Sigmoid colon (tissue), 7 donors: Measurements from ENCODE around the gene SSTR1. TPM values are rescaled to one million over a fixed set of nuclear protein-coding genes. Genes with fewer than 3 reads are reported as not detected.

ENCODE experiments used
- DNase-seq: peaks from one replicate; pipeline ENCODE4 v3.0.0-alpha.2; 2019
- H3K27ac ChIP-seq, 4 donors: fragments of 200-600 bp; sonication (generic); one replicate each; pipeline ENCODE4 v1.5.1; 2016 to 2019; ENCODE audit warnings: mild to moderate bottlenecking in 1 of 4
- H3K27me3 ChIP-seq, 3 donors: fragments of 200-600 bp; sonication (generic); one replicate each; pipeline ENCODE4 v1.5.1; 2019; ENCODE audit warnings: mild to moderate bottlenecking in 1 of 3
- H3K36me3 ChIP-seq, 4 donors: fragments of 200-600 bp; sonication (generic); one replicate each; pipeline ENCODE4 v1.5.1; 2016 to 2019
- H3K4me1 ChIP-seq, 4 donors: fragments of 200-600 bp; sonication (generic); one replicate each; pipeline ENCODE4 v1.5.1; 2017 to 2019
- H3K4me3 ChIP-seq, 4 donors: fragments of 200-600 bp; sonication (generic); one replicate each; pipeline ENCODE4 v1.5.1; 2017 to 2019; ENCODE audit warnings: mild to moderate bottlenecking in 2 of 4, moderate library complexity in 1 of 4
- H3K9me3 ChIP-seq, 4 donors: fragments of 200-600 bp in 3 of 4; sonication (generic) in 3 of 4; one replicate each; pipeline versions ENCODE4 v1.5.1 to v1.6.1; 2013 to 2019
- CTCF ChIP-seq, 4 experiments: fragments of 450-650 bp in 3 of 4; fragments of 200-600 bp in 1 of 4; IDR thresholded peaks; one replicate each; pipeline ENCODE4 v1.5.1; 2016 to 2019; ENCODE audit warnings: antibody characterized with exemption in 4 of 4, mild to moderate bottlenecking in 3 of 4, moderate library complexity in 2 of 4
- EP300 ChIP-seq, 4 donors: sonication (generic); formaldehyde crosslinking; IDR thresholded peaks; one replicate each; pipeline ENCODE4 v1.6.1; 2017; ENCODE audit warnings: antibody characterized with exemption in 4 of 4
- POLR2A ChIP-seq, 2 donors: fragments of 450-650 bp; IDR thresholded peaks; one replicate each; pipeline ENCODE4 v1.6.1; 2016; ENCODE audit warnings: antibody characterized with exemption in 2 of 2, mild to moderate bottlenecking in 2 of 2, moderate library complexity in 2 of 2
- POLR2AphosphoS5 ChIP-seq, 4 donors: sonication (generic); formaldehyde crosslinking; IDR thresholded peaks; one replicate each; pipeline ENCODE4 v1.6.1; 2017; ENCODE audit warnings: antibody characterized with exemption in 4 of 4
- WGBS, 2 donors: extraction: QIAGEN DNeasy Blood & Tissue Kit; methylation state at CpG; one replicate each; pipeline ENCODE4 v1.1.7; 2013; 5-methylcytosine and 5-hydroxymethylcytosine counted together
- intact Hi-C: fragments of 100-400 bp; cut with DNase I; formaldehyde crosslinking; loops from one replicate; pipeline ENCODE4 v1.15.1; 2023
- polyA plus RNA-seq, 3 donors: library from polyadenylated mRNA; stranded (reverse); fragments of 200-250 nt; gene quantifications; one replicate each; pipeline ENCODE4 v1.2.3, GENCODE V29; 2013
- total RNA-seq, 4 donors: library from RNA; depleted of rRNA; stranded (reverse); fragments of >200 nt; gene quantifications; one replicate each; pipeline ENCODE4 v1.1.0, GENCODE V29; 2016
- donor health status: healthy with polysubstance abuse.
- donor health status: Bipolar disorder and iron deficiency.
- donor health status: healthy.

SSTR1 gene
- total and polyA plus RNA-seq, 7 donors, result under 0.01 to 3.0 (median 1.7) TPM

GRCh38 chr14:38243696-38244240, 36.1 kb downstream of the SSTR1 start:
- intact Hi-C loops, result no loop called here
- WGBS, 2 donors, result 17 to 56% methylated on average over 1 of the region's 1 CpG

GRCh38 chr14:38248321-38249028, 40.8 kb downstream of the SSTR1 start:
- Histone ChIP-seq H3K4me3 (no peak overlapping the region), H3K4me1 (peaks cover 0 to 5% (median 0%) of the 10 kb centered on the region in 4 donors), H3K36me3 (no peaks in the 10 kb centered on the region), H3K27ac (no peak overlapping the region), H3K9me3 (no peaks in the 10 kb centered on the region), H3K27me3 (no peaks in the 10 kb centered on the region)
- intact Hi-C loops, result no loop called here
- TF ChIP-seq EP300 (IDR thresholded peaks at IDR 0.05) (no peak), CTCF (IDR thresholded peaks at IDR 0.05) (no peak), POLR2A (IDR thresholded peaks at IDR 0.05) (no peak), POLR2AphosphoS5 (IDR thresholded peaks at IDR 0.05) (no peak)
- DNase-seq, result no peak
- WGBS, 2 donors, result 95 to 96% methylated on average over 3 of the region's 3 CpGs

More at GRCh38 chr14:38243696-38244240, 36.1 kb downstream of the SSTR1 start:
- peaks cover 0 to 5% (median 0%) of the 10 kb centered on the region in 4 donors for H3K4me1 ChIP-seq
- no peaks in the 10 kb centered on the region for H3K9me3 ChIP-seq
- no peaks in the 10 kb centered on the region for H3K36me3 ChIP-seq
- DNase-seq, result no peak
- no peaks in the 10 kb centered on the region for H3K27me3 ChIP-seq
- no peak for TF ChIP-seq POLR2AphosphoS5 (IDR thresholded peaks at IDR 0.05)
- TF ChIP-seq CTCF (IDR thresholded peaks at IDR 0.05), result no peak
- H3K4me3 ChIP-seq, result no peak overlapping the region
- H3K27ac ChIP-seq, result no peak overlapping the region

GRCh38 chr14:38250331-38250730, 42.6 kb downstream of the SSTR1 start:
- Histone ChIP-seq H3K4me1 (peaks cover 0 to 1% (median 0%) of the 10 kb centered on the region in 4 donors), H3K27ac (no peak overlapping the region), H3K36me3 (no peaks in the 10 kb centered on the region), H3K9me3 (no peaks in the 10 kb centered on the region), H3K4me3 (no peak overlapping the region), H3K27me3 (peaks cover 8 to 10% (median 10%) of the 10 kb centered on the region in 3 donors)
- DNase-seq, result no peak
- TF ChIP-seq POLR2AphosphoS5 (IDR thresholded peaks at IDR 0.05), result no peak
- TF ChIP-seq EP300 (IDR thresholded peaks at IDR 0.05), result no peak
- TF ChIP-seq POLR2A (IDR thresholded peaks at IDR 0.05), result no peak
- TF ChIP-seq CTCF (IDR thresholded peaks at IDR 0.05), result no peak
- intact Hi-C loops, result no loop called here

- Histone ChIP-seq H3K4me1 (peaks cover 0 to 7% (median 0%) of the 10 kb centered on the region in 4 donors), H3K27ac (no peak overlapping the region), H3K9me3 (no peaks in the 10 kb centered on the region), H3K36me3 (no peaks in the 10 kb centered on the region), H3K4me3 (peak overlapping the region in 2 of 4 donors; percentile 4), H3K27me3 (peaks cover 14 to 23% (median 19%) of the 10 kb centered on the region in 3 donors)
- TF ChIP-seq POLR2AphosphoS5 (IDR thresholded peaks at IDR 0.05), result no peak
- no peak for TF ChIP-seq POLR2A (IDR thresholded peaks at IDR 0.05)
- TF ChIP-seq EP300 (IDR thresholded peaks at IDR 0.05), result no peak
- TF ChIP-seq CTCF (IDR thresholded peaks at IDR 0.05), result no peak
- WGBS, 2 donors, result 72 to 86% methylated on average over 4 of the region's 4 CpGs
- intact Hi-C loops, result no loop called here
- no peak for DNase-seq
Observed at GRCh38 chr14:38252066-38252710, 44.5 kb downstream of the SSTR1 start.
